Islet precursor cell (in vitro differentiated cells): ENCODE results near the gene CCNB2.
A peak's percentile ranks its signal among the peaks of the same experiment; 100 is the strongest.
"Not testable (repeated sequence)": the region's sequence is repeated elsewhere in the genome, so short reads cannot be mapped to it uniquely, and the experiment has no call there.

Experiments used
- DNase-seq: peaks from one replicate; pipeline ENCODE4 v3.0.0-alpha.2; 2018

The CCNB2 gene

GRCh38 chr15:59137566-59137965 lies 32.6 kb downstream of the CCNB2 start:
- no peak for DNase-seq

DNA sequence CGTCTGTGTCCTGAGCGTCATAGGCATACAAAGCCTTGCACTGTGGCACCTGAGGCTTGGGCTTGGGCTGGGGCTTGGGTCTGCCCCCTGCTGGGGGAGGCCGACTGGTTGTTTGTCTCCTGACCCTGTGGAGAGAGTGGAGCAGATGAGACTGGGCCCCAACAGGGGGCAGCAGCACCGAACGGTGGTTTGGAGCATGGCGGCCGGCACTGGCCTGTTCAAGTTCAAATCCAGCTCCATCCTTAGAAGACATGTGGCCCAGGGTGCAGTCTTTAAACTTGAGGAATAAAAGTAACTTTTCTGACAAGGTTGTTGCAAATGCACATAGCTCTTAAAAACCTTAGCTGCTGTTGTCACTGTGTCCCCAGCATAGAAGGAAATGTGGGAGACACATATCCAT lies 33.3 kb downstream of the CCNB2 start:
- peak; percentile 88 for DNase-seq

DNA sequence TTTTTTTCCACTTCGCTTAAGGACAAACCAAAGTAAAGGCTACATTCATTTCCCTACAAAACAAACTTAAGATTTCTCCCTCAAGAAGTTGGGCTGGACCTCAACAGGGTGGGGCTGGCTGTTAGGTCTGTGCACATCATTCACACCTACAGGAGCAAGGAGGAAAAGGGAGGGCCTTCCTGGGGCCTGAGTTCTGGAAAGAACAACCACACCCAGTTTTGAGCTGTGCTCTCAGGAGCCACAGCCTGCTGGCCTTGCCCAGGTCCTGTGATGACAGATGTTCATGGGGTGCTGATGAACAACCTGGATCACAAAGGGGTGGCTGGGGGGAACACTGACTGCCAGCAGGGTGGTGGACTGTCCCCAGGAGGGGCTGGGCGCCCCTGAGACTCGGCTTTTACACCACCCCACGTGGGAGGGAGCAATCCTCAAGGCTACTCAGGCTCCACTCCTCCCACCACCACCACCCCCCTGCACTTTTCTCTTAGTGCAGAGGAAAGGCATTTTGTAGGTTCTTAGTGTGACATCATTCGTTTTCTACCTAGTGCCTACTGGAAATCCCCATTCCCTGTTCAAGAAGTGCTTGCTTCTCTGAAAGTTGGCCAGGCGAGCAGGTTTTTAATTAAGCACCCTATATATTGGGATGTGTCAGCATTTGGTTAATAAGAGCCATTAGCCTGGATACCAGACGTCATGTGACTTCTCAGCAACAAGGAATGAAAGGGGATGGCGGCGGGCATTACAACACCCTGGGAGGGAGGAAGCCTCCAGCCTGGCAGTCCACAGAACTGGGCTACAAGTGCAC lies 35.7 kb downstream of the CCNB2 start:
- DNase-seq, result no peak

- no peak for DNase-seq
Observed at GRCh38 chr15:59143281-59143680, 38.3 kb downstream of the CCNB2 start.

DNA sequence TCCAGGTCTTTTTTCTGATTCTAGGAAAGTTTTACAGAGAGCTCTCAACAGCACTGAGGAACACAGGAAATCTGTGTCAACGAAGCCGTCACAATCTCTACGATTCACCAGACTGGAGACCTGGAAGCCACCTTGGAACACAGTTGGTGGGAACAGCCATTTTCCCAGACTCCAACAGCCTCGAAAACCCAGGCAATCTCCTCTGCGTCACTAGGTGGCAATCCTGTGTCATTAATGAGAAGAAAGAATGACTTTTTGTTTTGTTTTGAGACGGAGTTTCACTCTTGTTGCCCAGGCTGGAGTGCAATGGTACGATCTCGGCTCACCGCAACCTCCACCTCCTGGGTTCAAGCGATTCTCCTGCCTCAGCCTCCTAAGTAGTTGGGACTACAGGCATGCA lies 39.6 kb downstream of the CCNB2 start:
- DNase-seq, result not testable (repeated sequence)

- no peak for DNase-seq
Observed at GRCh38 chr15:59147666-59148065, 42.7 kb downstream of the CCNB2 start.

- DNase-seq, result peak; percentile 4
Observed at GRCh38 chr15:59148153-59148833, 43.3 kb downstream of the CCNB2 start.

GRCh38 chr15:59150185-59150584 lies 45.2 kb downstream of the CCNB2 start:
- peak; percentile 14 for DNase-seq

GRCh38 chr15:59152694-59153450 lies 47.9 kb downstream of the CCNB2 start:
- DNase-seq, result no peak

DNA sequence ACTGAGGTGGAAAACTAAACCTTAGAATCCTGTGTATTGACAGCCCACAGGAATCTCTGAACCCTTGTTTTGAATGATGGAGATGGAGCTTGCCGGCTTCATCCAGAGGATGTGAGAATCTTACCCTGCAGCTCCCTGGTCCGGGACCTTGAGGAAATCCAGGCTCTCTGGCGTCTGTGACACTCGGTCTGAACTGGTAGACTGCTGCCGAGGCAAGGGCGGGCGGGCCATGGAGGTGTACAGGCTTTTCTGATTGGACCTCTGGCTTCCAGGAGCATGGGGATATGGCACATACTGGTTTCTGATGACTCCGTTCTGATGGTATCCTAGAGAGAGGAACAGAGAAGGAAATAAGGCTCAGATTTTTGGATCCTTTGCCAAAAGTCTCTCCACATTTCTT lies 48.5 kb downstream of the CCNB2 start:
- no peak for DNase-seq

DNA sequence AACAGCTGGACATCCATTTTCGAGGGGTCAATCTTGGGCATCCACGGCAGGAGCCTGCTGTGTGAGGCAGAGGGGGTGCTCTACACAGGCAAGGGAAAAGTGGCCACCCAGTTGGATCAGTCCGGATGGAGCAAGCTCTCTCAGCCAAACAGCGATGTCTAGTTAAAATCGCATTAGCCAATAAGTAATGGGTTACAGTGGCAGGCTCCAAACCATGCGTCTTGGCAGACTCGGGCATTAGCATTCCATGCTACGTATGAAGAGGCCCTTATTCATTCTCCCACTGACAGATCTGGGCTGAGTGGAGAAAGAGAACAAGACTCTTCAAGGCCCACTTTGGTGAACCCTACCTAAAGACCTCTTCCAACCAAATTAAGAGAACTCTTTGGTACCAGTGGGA lies 49.3 kb downstream of the CCNB2 start:
- DNase-seq, result no peak

GRCh38 chr15:59155431-59155830 lies 50.5 kb downstream of the CCNB2 start:
- DNase-seq, result no peak

DNA sequence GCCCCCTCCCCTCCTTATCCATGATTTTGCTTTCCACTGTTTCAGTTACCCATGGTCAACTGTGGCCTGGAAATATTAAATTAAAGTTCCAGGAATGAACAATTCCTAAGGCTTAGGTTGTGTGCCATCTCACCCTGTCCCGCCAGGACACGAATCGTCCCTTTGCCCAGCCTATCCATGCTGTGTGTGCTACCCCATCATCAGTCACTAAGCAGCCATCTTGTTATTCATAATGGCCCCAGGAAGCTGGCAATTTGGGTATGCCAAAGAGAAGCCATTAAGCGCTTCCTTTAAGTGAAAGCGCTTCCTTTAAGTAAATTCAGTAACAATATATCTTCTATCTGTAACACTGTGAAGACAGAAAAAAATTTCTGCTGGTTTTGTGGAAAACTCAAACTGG lies 52.5 kb downstream of the CCNB2 start:
- no peak for DNase-seq

- DNase-seq, result no peak
Observed at GRCh38 chr15:59157840-59158700, 53.1 kb downstream of the CCNB2 start.

DNA sequence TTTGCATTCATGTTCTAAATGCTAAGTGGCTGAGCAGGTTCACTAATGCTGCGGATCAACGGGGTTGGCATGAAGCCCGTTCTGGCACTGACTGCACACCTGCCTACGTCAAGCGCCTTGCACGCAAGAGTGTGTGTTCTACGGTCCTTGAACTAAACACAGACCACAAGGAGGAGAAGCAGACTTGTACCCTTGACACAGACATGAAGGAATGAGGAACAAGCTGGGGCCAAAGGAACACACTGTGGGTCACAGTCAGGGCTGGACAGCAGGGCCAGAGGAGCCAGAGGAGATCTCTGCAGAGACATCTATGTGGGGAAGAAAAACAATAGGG lies 53.7 kb downstream of the CCNB2 start:
- no peak for DNase-seq

DNA sequence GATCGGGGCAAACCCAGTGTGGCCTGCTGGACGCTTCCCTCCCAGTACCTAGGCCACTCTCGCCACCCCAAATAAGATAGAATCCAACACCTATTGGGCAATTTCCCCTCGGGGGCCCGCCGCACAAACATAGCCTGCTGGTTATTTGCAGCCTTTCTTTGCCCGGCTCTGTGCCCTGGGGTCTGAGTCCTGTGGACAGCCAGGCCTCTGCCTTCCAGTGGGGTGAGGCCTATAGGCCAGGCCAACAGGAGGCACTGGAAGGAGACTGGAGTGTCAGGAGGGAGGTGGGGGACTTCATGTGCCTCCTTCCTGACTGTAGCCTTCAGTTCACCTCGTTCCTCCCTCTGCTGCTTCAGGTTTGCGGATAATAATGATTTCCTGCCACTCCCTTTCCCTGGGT lies 54.3 kb downstream of the CCNB2 start:
- no peak for DNase-seq

DNA sequence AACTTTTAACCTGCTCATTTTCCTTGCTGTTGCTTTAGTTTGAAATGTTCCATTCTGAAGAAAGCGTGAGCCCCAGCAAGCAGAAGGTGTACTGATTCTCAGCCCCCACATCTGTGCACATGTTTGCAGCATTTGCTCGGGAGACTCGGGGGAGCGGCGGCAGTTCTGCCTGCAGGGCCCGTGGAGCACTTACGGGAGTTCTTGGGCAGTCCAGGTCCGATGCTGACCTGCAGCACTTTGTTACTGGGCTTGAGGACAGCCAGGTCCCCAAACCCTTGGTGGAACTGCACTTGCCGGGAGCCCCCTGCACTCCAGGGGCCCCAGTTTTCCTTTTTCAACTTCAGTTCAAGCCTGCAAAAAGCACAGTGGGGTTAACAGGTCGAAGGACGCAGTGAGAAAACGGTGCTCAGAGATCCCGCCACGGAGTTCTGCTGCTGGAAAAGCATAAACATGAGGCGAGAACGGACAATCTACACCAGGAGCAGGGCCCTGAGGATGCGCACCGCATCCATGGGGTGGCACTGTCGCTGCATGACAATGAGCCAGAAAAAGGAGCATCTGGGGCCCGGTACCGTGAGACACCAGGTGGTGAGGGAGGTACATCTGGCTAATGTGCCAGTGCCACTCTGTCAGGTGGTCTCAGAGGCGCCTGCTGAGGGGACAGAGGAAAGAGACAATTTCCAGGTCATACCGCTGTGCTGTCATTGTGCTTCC lies 56.1 kb downstream of the CCNB2 start:
- DNase-seq, result peak; percentile 77

- not testable (repeated sequence) for DNase-seq
Observed at GRCh38 chr15:59162080-59162479, 57.1 kb downstream of the CCNB2 start.

DNA sequence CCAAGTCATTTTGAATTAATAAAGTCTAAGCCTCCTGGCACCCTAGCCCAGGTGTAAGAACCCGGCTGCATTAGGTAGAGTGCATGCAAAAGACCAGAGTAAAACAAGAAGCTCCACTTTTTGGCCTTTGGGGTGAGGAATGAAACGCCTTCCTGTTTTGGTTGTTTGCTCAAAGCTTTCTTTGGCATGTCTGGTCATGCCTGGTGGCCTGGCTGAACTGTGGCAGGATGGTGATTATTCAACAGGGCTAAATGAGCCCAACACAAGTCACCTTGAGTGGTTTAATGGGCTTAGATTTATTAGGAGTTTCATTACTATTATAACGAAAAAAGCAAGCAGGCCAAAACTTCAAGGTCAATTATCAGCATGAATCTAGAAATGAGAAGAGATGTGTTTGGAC lies 60.8 kb downstream of the CCNB2 start:
- DNase-seq, result no peak

DNA sequence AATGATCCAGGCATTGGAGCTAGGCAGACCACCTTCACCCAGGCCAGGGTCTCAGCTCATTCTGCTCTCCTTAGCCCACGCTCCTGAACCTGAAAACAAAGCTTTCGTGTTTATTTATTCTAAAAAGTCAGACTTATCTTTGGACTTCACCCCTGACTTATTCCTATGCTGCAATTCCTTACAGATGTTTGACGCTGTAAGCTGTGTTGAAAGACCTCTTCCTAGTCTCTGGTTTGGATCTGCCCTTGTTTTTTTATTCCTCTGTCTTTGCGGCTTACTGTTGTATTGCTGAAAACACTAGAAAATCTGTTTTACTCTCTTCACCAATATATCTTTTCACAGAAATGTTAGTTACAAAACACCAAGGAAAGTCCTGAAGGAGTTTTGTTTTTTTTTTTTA lies 61.2 kb downstream of the CCNB2 start:
- DNase-seq, result no peak

- DNase-seq, result no peak
Observed at GRCh38 chr15:59166601-59167265, 61.8 kb downstream of the CCNB2 start.

GRCh38 chr15:59168536-59168935 lies 63.6 kb downstream of the CCNB2 start:
- DNase-seq, result no peak
